ENCODE results near the gene CST4.

DNA sequence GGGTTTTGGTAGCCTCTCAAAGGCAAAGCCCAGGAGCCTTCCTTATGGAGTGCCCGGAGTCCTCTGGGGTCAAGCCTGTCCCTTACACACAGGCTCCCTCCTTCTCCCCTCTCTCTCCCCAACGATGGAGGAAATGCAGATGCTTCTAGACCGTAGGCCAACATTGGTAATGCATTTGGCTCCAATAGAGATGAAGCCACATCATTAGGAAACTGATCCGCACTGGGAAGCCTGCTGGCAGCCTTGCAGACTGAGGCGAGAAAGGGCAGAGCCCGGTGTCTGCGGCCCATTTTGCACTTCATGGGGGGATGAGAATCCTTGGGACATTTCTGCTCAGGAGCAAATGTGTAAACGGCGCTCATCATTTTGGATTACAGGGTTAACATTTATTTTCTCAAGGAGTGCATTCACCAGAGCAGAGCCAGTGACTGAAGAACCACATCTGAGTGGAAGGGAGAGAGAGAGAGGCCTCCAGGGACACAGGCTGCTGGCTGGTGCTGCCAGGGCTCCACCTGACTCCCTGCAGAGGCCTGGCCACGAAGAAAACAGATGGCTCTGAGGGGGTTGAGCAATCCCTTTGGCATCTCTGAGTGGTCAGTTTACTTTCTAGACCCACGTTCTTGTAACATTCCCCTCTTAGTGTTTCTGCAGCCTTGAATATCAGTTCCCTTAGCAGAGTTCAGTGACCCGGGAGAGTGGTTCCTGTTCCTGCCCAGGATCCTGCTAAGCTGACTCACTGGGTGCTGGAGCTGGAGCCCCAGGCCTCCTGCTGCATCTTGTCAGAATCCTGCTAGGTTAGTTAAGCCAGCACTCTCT is 46.7 kb downstream of the CST4 start:
- TF ChIP-seq, protein P1, sequence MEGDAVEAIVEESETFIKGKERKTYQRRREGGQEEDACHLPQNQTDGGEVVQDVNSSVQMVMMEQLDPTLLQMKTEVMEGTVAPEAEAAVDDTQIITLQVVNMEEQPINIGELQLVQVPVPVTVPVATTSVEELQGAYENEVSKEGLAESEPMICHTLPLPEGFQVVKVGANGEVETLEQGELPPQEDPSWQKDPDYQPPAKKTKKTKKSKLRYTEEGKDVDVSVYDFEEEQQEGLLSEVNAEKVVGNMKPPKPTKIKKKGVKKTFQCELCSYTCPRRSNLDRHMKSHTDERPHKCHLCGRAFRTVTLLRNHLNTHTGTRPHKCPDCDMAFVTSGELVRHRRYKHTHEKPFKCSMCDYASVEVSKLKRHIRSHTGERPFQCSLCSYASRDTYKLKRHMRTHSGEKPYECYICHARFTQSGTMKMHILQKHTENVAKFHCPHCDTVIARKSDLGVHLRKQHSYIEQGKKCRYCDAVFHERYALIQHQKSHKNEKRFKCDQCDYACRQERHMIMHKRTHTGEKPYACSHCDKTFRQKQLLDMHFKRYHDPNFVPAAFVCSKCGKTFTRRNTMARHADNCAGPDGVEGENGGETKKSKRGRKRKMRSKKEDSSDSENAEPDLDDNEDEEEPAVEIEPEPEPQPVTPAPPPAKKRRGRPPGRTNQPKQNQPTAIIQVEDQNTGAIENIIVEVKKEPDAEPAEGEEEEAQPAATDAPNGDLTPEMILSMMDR (IDR thresholded peaks at IDR 0.05), result no peak
- no peak for TF ChIP-seq EP300 (IDR thresholded peaks at IDR 0.05)
- TF ChIP-seq POLR2A (IDR thresholded peaks at IDR 0.05), result no peak

Data from upper lobe of left lung (tissue), 4 donors.